ENCODE data around the gene C1orf87.
A peak's percentile ranks its signal among the peaks of the same experiment; 100 is the strongest.

C1orf87 gene, protein sequence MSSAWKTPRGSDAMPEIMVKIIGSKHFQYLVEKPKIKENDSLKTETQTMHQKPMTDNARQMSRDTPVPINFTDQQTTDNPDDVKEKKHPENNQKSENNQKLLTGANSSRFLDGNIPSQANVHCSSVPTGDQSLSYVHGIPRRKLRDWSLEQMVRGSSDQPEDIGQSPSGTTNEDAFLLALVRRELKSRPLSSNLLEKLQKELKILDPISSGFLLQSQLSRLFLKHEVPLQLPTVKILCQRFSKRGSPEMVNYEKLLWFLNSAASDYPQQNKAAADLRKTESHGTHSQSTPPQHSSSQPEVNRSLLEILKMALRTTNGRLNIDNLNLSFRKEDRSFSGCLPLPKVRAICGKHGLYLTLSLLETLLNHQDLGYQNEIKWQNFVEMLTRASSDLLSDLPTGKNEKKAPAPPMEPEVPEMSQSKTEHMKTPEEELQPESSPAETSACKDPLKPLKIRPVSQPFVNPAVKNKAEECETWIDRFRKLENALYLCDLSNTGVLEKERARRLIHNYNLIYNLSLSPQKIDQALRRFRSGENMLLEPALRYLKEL

DNA sequence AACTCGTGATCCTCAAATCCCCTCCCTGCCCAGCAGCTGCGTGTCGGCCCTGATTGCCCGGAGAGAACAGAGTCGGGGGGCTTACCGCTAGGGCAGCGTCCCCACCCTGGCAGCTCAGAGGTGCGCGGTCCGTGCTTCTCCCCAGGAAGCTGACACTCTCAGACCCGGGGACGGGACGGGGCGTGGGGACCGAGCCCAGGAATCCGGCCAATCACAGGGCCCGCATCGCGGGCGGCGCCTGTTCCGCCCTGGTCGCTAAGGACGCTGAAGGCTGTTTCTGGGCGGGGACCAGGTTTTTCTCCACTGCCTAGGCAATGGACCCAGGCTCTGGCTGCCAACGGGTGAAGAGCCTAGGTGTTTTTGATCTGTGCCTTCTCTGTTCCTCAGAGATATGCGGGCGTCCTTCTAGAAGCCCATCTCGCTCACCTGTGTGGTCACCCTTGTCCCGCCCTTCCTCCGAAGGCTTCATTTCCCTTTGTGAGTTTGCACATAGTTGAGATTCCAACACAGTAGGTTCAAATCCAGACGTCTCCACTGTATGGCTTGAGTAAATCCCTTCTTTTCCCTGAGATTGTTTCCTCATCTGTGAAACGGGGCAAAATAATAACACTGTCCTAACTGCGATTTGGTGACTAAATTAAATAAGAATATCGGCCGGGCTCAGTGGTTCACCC, at the start of gene C1orf87:
TSS of gene C1orf87 (minus strand) at position 166 of the 674 bp plus-strand sequence. CDS start 1,127 bp downstream, outside the sequence.
- no peak for DNase-seq

DNA sequence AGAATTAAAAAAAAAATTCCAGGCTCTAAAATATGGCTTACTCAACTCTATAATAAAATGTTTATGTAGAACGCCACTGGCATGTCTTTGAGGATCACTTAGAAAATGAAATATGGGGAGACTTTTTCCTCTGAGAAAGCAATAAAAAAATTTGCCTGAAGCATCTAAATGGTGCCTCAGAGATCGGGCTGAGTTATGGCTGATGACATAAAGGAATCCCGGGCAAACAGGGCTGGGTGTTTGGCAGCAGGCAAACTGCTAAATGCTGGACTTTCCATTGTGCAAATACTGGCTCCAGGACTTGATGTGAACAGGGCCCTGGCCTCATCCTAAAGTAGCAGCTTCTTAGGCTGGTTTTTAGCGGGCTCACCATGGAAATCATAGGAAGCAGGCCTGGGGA, 44.5 kb upstream of the C1orf87 start:
- DNase-seq, result no peak

DNA sequence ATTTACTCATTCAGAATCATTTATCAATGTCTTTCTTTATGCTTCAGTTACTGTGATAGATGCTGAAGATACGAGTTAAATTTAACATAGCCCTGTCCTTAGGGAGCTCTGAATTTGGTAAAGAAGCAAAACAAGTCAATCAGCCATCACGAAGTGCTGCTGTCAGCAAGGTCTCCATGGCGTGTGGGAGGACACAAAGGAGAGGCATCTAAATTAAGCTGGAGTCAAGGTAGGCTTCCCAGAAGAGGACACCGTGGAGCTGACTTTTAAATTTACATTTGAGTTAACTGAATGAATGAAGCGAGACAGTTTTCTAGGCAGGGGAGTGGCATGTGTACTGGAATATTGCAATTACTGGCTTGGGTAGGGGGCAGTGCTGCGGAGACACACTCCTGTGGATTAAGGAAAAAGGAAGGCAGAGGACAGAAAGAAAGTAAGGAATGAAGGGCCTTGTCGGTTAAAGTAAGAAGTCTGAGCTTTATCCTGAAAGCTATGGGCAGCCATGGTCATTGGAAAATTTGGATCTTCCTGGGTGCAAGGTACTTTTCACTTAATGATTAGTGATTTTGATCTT, 41.3 kb upstream of the C1orf87 start:
- DNase-seq, result no peak

DNA sequence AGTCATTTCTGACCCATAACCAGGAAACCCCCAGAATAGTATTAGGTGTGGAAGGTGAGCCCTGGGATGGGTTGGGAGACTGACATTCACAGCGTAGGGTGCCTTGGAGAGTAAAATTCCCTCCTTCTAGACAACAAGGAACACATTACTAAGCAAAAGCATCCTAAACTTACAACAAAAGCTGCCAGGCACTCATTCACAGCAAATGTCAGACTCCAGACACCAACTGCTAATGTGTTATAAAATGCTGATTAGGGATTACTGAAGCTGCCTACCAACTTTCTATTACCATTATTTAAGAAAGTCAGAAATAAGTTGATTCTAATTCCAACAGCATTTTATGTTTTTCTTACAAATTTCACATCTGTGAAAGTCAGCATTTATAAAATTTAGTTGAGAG, 40.0 kb upstream of the C1orf87 start:
- no peak for DNase-seq

DNA sequence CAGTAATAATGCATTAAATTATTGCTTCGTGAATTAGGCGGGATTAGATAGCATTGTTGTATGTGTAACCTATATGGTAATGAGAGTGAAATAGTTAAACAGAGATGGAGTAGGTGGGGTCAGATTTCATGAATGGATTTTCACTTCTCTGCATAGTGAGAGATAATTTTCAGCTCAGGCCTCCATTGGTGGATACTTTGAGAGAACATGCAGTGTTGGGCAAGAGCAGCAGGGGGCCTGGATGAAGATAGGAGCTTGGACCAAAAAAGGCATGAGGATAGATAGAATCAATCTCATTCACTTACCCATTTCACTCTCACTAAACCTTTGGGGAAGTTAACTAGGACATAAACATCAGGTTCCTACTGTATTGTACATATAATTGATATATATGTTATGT, 39.5 kb upstream of the C1orf87 start:
- DNase-seq, result no peak

DNA sequence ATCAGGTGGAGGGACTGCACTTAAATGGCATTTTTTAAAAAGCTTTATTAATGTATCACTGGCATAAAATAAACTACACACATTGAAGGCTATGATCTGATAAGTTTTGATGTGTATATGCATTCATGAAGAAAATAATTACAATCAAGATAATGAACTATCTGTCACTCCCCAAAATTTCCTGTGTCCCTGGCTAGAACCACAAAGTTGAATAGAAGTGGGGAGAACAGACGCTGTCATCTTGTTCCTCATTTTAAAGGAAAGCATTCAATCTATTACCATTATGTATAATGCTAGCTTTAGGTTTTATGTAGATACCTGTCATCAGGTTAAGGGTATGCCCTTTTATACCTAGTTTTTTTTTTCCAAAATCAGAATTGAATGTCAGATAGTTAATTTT, 38.1 kb upstream of the C1orf87 start:
- no peak for DNase-seq

DNA sequence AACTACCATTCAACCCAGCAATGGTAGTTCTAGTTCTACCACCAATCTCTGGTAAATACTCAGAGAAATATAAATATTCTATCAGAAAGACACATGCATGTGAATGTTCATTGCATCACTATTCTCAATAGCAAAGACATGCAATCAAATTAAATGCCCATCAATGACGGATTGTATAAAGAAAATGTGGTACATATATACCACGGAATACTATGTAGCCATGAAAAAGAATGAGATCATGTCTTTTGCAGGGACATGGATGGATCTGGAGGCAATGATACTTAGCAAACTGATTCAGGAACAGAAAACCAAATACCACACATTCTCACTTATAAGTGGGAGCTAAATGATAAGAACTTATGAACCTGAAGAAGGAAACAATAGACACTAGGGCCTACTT, 37.5 kb upstream of the C1orf87 start:
- no peak for DNase-seq

DNA sequence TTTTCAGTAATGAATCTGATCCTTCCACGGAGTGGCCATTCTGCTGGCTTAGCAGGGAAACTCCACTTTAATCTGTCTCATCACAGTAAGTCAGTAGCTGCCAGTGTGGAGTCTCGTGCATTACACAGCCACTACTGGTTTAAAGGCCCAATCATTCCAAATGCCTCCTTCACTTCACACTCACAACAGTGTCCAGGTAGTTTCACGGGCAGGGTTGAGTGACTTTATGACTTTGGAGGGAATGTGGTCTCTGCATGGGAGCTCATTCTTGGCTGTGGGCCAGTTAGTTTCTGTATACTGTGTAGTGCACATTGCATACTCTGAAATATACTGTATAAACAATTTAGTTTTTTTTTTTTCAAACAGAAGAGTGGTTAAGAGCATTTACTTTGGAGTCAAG, 34.6 kb upstream of the C1orf87 start:
- no peak for DNase-seq

DNA sequence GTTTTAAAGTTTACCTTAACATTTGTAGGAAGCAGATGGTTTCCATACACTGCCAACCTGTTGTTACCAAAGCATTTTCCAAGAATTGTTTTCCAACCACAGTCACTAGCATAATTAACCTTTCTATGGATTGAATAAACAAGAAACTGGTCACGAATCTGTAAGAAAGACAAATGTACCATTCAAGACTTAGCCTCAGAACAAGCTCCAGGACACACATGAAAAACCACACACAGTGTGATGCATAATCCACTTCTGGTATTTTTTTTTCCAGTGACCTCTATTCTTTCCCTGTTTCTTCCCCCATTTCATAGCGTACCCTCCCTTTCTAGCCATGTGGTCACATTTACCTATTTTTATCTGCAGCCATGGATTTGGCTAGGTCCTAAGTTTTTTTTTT, 29.6 kb upstream of the C1orf87 start:
- DNase-seq, result no peak

DNA sequence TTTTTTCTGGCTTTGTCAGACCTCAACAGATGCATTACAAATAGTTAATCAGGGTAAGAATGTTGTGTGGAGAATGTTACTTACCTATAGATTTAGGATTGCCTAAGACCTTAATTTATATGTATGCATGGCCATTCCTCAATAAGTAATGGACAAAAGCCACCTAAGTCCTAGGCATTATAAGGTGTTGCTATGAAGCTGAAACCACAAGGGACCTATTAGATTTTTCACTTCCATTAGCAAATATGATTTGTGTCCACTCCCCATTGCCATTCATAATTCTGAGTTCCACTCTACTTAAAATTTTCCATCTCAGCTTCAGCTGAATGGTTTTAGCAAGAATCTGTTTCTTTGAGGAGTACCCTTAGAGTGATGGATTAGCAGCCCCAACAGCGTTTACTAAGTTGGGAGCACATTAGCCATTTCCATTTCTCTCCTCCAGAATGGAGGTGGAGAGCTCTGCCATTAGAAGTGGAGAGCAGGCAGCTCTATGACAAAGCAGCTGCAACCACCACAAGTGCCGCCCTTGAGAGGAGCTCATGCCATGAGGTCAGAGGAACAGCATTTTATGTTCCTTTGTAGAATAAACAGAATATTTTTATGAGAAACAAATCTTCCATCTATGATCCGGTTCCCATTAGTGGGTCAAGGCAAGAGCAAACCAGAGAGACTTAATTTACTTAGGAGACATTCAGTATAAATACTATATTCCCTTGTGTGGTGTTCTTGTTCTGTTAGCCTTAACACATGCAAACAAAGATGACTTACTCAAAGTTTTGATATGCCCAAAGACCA, 28.9 kb upstream of the C1orf87 start:
- DNase-seq, result peak; percentile 8

DNA sequence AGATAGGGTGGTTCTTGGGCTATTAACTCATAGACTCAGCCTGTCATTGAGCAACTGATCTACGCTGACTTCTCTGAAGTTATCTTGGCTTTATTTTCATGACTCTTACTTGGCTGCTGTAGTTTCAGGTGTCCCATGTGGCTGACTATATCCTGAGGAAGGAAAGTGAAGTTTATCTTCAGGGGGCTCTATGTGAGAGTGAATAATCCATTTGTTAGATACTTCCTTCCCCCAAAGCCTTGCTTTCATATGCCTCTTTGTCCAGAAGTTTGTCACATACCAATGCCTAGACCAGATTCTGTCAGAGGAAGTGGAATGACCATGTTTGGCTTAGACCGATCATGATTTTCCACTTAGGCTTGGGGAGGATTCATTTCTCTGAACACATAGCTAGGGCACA, 27.9 kb upstream of the C1orf87 start:
- DNase-seq, result no peak

DNA sequence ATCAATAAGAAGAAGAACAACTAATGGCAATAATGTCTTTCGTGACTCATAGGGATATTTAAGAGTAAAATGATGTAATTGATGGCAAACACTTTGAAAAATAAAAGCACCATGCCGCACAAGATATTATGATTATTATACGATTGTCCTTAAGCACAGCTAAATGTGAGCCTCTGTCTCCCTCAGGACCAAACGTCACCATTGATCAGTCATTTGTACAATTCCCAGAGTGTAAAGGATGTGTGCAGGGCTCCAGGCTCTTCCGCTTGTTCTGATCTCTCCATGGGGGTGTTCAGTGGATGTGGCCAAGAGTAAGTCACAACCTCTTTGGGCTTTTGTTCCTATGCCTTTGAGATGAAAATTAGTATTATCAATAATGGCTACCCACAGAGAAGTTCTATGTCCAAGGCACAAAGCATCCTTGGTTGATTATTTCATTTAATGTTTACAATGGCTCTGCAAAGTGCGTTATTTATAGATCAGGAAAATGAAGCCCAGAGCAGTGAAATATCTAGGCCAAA, 17.7 kb upstream of the C1orf87 start:
- no peak for DNase-seq

DNA sequence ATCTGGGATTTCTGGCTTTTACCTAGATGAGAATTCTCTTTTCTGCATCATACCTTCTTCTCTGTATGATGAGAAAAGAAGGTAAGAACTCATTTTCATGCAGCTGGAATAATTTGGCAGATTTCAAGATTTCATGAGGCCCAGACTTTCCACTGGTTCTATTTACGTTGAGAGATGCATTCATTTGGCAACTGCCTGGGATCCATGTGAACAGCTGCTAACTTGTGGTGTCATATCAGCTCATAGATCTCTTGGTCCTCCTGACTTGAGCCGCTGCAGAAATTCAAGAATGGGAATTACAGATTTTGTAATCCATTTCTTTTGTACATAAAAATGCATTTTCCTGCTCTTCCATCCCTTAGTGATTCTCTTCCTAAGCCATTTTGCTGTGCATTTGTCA, 17.1 kb upstream of the C1orf87 start:
- no peak for DNase-seq

DNA sequence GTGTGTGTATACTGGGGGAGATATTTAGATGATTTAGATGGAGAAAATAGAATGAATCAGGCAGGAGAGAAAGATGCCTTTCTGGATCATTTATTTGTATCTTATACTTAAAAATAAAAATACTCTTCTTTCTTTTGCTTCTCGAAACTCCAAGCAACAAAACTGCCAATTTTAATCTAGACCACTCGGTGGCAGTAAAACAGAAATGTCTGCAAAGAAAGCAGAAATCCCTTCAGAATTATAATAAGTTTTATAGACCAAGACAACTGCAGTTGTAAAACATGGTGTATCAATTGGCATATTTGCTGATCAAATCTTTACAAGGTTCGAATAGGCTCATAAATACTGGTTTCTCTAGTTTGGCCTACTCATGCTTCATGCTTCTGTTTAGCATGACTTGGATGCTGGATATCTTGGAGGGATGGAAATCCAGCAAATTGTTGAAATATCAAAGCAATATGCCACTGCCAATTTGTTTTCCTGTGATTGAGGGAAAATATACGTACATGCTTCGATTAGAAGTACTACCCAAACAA, 15.1 kb upstream of the C1orf87 start:
- DNase-seq, result no peak

DNA sequence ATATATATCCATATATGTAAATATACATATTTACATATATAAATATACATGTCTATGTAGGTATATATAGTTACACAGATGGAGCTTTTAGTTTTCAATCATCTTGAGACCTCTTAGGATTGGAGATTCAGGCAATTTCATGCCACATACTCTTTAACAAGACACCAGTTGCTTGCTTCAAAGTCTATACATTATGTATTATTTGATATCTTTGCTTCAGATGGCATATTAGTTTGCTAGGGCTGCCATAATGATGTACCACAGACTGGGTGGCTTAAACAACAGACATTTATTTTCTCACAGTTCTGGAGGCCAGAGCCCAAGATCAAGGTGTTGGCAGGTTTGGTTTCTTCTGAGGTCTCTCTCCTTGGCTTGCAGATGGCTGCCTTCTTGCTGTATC, 14.1 kb upstream of the C1orf87 start:
- no peak for DNase-seq

DNA sequence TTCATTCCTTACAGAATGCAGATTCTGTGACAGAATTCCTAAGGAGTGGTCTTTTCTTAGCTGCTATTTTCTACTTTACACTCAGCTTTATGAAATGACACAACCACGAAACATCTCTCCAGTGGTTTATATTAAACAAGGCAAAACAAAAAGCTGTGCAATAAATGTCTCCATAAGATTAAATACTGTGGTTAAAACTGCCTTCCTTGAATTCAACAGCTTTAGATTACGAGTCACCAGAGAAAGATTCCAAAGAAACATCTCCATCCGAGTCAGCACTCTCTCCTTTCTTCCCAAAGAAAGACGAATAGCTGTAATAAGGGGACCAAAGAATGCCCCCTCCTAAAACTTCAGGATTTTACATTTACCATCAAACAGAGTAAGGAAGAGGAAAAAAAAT, 4.6 kb upstream of the C1orf87 start:
- DNase-seq, result no peak

DNA sequence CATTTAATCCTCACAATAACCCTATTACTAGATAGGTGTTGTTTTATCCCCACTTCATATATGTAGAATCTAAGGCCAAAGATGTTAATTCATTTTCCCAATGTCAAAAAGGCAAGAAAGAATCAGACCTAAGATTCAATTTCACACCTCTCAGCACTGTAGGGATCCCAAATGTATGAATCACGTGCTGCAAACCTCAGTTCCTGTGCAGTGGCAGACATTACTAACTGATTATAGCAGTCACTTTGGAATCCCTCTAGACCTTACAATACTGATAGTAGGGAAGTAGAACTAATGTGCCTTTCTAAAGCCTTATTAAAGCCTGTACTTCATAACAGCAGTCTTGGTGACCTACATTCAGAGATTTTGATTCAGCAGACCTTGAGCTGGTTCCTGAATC, 2.3 kb downstream of the C1orf87 start:
- DNase-seq, result no peak

DNA sequence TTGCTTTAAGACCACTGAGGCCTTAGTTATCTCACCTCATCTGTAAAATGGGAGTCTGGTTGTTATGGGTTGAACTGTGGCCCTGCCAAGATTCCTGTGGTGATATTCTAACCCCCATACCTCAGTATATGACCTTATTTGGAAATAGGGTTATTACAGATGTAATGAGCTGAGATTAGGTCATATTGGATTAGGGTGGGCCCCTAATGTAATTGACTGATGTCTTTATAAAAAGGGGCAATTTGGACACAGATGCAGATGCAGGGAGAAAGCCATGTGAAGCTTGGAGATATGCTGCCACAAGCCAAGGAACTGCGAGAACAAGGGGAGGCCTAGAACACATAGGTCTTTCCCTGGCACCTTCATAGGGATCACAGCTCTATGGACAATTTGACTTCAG, 3.9 kb downstream of the C1orf87 start:
- no peak for DNase-seq

DNA sequence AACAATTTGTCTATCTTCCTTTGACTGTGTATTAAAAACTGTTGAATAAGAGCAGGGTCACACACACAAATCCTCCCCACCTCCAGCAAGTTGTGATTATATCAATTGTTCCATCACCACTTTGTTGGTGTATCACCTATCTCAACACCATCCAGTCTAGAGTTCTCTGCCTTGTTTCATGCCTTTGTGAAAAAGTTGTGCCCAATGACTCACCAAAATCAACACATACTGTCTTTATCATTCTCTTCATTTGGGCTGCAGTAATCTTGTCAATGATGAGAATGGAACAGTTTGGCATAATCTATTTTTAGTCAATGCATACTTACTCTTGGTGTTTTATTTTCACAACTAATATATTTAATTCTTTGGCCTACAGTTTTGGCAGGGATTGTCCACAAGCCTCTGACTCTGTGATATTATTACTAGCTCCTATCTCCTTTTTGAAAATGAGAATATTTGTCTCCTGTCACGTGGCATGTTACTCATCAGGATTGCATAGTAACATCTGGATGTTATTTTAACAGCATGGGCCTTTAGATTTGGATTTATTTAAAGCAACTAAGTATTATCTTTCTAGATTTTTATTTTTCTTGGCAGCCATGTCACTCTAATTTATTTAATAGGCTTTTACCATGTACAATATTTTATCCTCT, 5.1 kb downstream of the C1orf87 start:
- DNase-seq, result no peak

DNA sequence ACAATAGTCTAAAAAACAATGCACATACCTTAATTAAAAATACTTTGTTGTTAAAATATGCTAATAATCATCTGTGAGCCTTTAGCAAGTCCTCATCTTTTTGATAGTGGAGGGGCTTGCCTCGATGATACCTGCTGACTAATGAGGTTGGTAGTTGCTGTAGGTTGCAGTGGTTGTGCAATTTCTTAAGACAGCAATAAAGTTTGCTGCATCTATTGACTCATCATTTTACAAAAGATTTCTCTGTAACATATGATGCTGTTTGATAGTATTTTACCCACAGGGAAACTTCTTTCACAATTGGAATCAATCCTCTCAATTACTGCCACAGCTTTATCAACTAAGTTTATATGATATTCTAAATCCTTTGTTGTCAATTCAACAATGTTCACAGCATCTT, 7.6 kb downstream of the C1orf87 start:
- no peak for DNase-seq

DNA sequence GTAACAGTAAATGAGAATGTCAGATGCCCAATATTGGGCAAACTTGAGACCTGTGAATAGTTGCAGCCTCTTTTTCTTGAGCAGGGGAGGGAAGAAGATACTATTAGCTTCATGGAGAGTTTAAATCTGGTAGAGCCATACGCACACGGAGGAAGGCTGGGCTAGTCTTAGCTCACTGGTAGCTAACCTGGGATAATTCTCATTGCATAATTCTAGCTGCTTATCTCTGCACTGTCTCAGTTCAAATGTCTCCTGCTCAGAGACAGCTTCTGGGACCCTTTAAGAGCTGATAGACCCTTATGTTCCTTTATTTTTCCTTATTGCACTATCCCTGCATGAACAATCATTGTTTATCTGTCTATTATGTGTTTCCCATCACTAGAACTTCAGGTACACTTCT, 8.4 kb downstream of the C1orf87 start:
- no peak for DNase-seq

DNA sequence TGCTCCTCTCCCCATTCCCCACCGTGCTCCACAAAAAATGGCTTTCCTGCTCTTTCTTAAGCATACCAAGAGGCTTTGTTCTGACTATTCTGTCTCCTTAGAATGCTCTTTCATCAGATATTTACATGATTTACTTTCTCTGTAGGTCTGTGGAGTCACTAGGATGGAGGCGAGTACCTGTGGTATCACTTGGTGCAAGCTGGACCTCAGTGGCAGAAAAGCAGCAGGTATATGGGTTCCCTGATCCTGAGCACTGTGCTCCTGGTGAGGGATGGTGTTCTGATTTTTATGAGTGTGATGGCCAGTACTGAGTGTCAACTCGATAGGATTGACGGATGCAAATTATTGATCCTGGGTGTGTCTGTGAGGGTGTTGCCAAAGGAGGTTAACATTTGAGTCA, 10.0 kb downstream of the C1orf87 start:
- no peak for DNase-seq
